ENCODE data around the gene LNPEP.

GRCh38 chr5:96941140-96941539 is 5.3 kb downstream of the LNPEP start:
- TF ChIP-seq EZH2 (IDR thresholded peaks at IDR 0.05; ENCODE audit: borderline replicate concordance, low read length): no peak
- TF ChIP-seq CTCF (conservative IDR thresholded peaks at IDR 0.05 in 1 of 2, IDR thresholded peaks at IDR 0.05 in 1 of 2; ENCODE audit: extremely low read depth in 1 of 2, insufficient read depth in 1 of 2, low read depth in 1 of 2, low read length in 2 of 2): no peak

Measured in mammary epithelial cell (primary cell).